NCI-H1417 (cell line): ENCODE data around the gene DPP6.
"Not testable (repeated sequence)": the region's sequence is repeated elsewhere in the genome, so short reads cannot be mapped to it uniquely, and the experiment has no call there.

ENCODE experiments used
- DNase-seq, 3 experiments: peaks; one replicate each; lab custom pipeline; 2025; lab: John Stamatoyannopoulos, UW

DPP6 gene

GRCh38 chr7:154072395-154073181, 20.4 kb downstream of the DPP6 start:
- not testable (repeated sequence) for DNase-seq

GRCh38 chr7:154078523-154078922, 26.3 kb downstream of the DPP6 start:
- not testable (repeated sequence) for DNase-seq

- not testable (repeated sequence) for DNase-seq
Measured at GRCh38 chr7:154080249-154080648, 28.1 kb downstream of the DPP6 start.

- not testable (repeated sequence) for DNase-seq
Measured at GRCh38 chr7:154087037-154087725, 35.0 kb downstream of the DPP6 start.

DNA sequence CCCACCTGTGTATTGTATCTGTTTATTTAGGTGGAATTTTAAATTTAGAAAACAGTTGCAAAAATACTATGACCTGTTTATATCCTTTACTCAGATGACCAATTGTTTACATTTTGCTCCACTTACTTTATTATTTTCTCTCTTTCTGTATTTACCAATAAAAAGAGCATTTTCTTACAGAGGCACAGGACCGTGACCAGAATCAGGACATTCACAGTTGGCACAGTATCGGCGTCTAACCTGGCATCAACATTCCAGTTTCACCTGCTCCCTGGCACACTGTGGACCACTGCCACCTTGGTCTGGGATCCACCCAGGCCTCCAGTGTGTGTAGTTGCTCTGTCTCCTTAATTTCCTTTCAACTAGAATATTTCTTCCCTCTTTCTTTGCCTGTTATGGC, 39.9 kb downstream of the DPP6 start:
- not testable (repeated sequence) for DNase-seq

DNA sequence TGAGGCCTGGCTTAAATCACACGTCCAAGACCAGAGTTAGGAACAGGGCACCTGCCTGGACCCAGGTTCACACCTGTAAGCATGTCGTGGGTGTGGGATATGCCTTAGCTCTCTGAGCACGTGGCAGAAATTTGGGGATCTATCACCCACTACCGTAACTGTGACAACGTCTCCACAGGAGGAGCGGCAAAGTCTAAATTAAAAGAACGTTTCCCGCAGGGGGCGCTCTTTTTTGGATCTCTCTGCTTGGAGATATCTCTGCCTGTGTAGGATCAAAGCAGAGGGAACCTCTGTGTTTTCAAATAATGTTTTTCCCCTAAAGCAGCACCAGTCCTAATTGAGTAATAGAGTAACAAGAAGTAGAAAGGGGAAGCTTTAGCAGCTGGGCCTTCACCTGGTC, 43.0 kb downstream of the DPP6 start:
- not testable (repeated sequence) for DNase-seq

DNA sequence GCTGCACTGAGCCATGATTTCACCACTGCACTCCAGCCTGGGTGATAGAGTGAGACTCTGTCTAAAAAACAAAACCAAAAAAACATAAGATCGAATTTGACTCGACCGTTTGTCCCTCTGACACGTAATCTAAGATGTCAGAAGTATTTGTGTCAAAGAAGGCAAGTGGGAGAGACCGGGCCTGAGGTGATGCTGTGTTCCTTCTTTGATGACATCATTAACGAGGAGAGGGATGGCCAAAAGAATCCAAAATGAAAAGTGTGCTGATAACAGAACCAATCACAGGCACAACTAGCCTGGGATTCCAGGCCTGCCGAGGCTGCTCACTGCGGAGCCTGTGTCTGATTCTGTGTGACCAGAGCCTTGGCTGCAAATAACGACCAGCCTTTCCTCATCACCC, 52.9 kb downstream of the DPP6 start:
- not testable (repeated sequence) for DNase-seq

GRCh38 chr7:154109615-154110014, 57.4 kb downstream of the DPP6 start:
- not testable (repeated sequence) for DNase-seq

DNA sequence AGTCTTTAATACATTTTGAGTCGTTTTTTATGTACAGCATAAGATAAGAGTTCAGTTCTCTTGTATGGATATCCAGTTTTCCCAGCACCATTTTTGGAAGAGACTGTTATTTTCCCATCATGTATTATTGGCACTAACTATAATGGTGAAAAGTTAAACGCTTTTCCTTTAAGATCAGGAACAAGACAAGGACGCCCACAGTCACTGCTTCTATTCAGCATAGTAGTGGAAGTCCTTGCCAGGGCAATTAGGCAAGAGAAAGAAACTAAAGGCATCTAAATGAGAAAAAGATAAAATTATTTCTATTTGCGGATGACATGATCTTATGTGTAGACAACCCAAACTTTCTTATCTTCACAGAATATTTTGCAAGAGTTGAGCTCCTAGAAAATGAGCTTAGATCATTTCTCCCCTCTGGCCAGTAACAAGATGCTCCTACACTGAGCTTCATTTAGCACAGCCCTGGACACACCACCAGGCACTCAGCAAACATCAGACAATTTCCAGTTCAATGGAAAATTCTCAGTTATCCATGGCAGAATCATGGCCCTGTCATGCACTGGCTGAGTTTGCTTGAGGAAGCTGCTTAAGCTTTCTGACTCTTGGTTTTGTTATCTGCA, 61.6 kb downstream of the DPP6 start:
- not testable (repeated sequence) for DNase-seq

GRCh38 chr7:154117411-154118390, 65.5 kb downstream of the DPP6 start:
- DNase-seq: not testable (repeated sequence)

DNA sequence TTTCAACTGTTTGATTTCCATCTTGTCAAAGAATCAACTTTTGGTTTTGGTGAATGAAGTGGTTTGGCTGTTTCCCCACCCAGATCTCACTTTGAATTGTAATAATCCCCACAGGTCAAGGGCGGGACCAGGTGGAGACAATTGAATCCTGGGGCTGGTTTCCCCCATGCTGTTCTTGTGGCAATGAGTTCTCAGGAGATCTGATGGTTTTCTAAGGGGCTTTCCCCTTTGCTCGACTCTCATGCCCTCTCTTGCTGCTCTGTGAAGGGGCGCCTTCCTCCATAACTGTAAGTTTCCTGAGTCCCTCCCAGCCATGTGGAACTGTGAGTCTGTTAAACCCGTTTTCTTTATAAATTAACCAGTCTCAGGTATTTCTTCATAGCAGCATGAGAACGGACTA, 68.6 kb downstream of the DPP6 start:
- DNase-seq: not testable (repeated sequence)

DNA sequence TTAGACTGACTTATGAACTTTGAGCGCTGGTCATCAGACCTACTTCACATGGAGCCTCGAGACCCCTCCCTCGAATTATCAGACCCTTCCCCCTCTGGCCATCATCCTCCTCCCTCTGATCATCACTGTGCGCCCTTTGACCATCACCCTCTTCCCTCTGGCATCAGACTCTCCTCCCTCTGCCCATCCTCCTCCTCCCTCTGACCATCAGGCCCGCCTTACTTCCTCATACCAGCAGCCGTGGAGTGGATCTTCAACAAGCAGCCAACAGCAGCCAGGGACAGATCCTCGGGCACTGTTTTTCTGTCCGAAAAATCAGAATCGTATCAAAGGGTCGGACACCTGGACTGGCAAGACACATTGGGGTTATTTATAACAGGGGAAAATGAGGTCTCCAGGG, 70.5 kb downstream of the DPP6 start:
- DNase-seq: not testable (repeated sequence)

- DNase-seq: not testable (repeated sequence)
Measured at GRCh38 chr7:154123397-154123796, 71.2 kb downstream of the DPP6 start.

DNA sequence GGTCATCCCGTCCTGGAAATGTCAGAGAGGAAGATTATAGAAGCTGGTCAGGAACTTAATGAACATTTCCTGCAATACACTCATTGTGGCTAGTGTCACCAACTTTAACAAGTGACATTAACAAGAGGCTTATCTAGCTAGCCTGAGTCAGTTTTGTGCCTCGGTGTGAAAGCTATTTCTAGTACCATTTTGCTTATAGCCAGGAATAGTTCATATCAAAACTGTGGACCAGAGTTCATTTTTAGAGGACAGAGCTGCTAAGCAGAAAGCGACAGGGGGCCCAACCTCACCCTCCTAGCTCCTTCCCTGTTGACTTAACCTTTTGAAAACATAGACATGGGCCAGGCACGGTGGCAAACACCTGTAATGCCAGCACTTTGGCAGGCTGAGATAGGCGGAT, 76.9 kb downstream of the DPP6 start:
- DNase-seq: not testable (repeated sequence)

GRCh38 chr7:154132617-154133016, 80.4 kb downstream of the DPP6 start:
- not testable (repeated sequence) for DNase-seq

- not testable (repeated sequence) for DNase-seq
Measured at GRCh38 chr7:154133703-154134277, 81.6 kb downstream of the DPP6 start.

- not testable (repeated sequence) for DNase-seq
Measured at GRCh38 chr7:154134698-154135097, 82.5 kb downstream of the DPP6 start.

DNA sequence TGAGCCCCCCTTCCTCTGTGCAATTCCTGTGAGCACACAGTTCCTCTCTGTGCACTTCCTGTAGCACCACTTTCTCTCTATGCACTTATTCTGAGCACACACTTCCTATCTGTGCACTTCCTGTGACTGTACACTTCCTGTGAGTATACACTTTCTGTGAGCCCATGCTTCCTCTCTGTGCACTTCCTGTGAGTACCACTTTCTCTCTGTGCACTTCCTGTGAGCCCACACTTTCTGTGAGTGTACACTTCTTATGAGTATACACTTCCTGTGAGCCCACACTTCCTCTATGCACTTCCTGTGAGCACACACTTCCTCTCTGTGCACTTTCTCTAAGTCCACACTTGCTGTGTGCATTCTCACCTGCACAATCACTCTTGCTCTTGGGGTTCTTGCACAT, 83.4 kb downstream of the DPP6 start:
- not testable (repeated sequence) for DNase-seq

- DNase-seq: not testable (repeated sequence)
Measured at GRCh38 chr7:154145922-154146706, 93.9 kb downstream of the DPP6 start.

- DNase-seq: not testable (repeated sequence)
Measured at GRCh38 chr7:154146707-154147038, 94.5 kb downstream of the DPP6 start.
